Endothelial cell of umbilical vein (primary cell): ENCODE data around the gene MITF. TPM values are rescaled to one million over a fixed set of nuclear protein-coding genes. Genes with fewer than 3 reads are reported as not detected.

Experiments
- BruUV-seq: library from RNA; stranded (reverse); fragments of 400-500 nt; replicated peaks from 2 replicates; lab custom pipeline; 2021; lab: Mats Ljungman, UMichigan
- CTCF ChIA-PET: fragments of 300-600, 350-600 bp; sonication (Branson Sonifier 250); formaldehyde crosslinking; loops from one replicate; lab custom pipeline; 2021; ENCODE audit warnings: antibody characterized with exemption, inconsistent platforms; lab: Charles Lee
- POLR2A ChIA-PET: fragments of 300-600, 350-600 bp; sonication (Branson Sonifier 250); formaldehyde crosslinking; loops from one replicate; lab custom pipeline; 2021; ENCODE audit warnings: antibody characterized with exemption, inconsistent platforms; lab: Charles Lee
- DNase-seq: peaks from one replicate; pipeline ENCODE4 v3.0.0-alpha.2; 2011; ENCODE audit warnings: low read depth, low spot score
- FAIRE-seq: peaks from 2 replicates; lab custom pipeline; 2011; peaks lifted over from hg19 to GRCh38; lab: Jason Lieb, UNC
- H2AFZ ChIP-seq: 2 replicates; pipeline ENCODE4 v1.6.0; 2012; ENCODE audit warnings: low read depth, low read length, control low read depth, inconsistent platforms
- H3K27ac ChIP-seq: 2 replicates; pipeline ENCODE4 v1.5.1; 2011; ENCODE audit warnings: low read depth, mild to moderate bottlenecking, control low read depth, low read length, moderate library complexity; ENCODE audit not compliant: insufficient read depth
- H3K27me3 ChIP-seq, 2 experiments: 2 replicates each; pipeline versions ENCODE4 v1.6.0 to v1.6.1; 2011; ENCODE audit warnings: low read length in 2 of 2, mixed read lengths in 1 of 2; ENCODE audit not compliant: control insufficient read depth in 2 of 2, insufficient read depth in 2 of 2
- H3K36me3 ChIP-seq, 2 experiments: 2 replicates in 1 of 2; 3 replicates in 1 of 2; pipeline ENCODE4 v1.5.1; 2011; ENCODE audit warnings: low read length in 2 of 2, mild to moderate bottlenecking in 1 of 2, moderate library complexity in 1 of 2; ENCODE audit not compliant: control insufficient read depth in 2 of 2, insufficient read depth in 2 of 2; ENCODE audit errors: extremely low read depth in 1 of 2
- H3K4me1 ChIP-seq: 3 replicates; pipeline ENCODE4 v1.5.1; 2011; ENCODE audit warnings: mild to moderate bottlenecking, low read length; ENCODE audit not compliant: control insufficient read depth, insufficient read depth; ENCODE audit errors: extremely low read depth
- H3K4me2 ChIP-seq: 2 replicates; pipeline ENCODE4 v1.6.1; 2011; ENCODE audit warnings: low read length, control low read depth, mixed read lengths; ENCODE audit not compliant: insufficient read depth
- H3K4me3 ChIP-seq, 3 experiments: fragments of 200-600 bp in 1 of 3; sonication (generic), shearing (Covaris generic) in 1 of 3; replicated peaks in 1 of 3; 2 replicates each; pipeline ENCODE4 v1.5.1; 2011 to 2016; ENCODE audit warnings: control low read depth in 3 of 3, low read length in 3 of 3, mild to moderate bottlenecking in 2 of 3, inconsistent platforms in 1 of 3, low read depth in 1 of 3, moderate library complexity in 1 of 3; ENCODE audit not compliant: insufficient read depth in 1 of 3
- H3K79me2 ChIP-seq: 2 replicates; pipeline ENCODE4 v1.6.0; 2012; ENCODE audit warnings: low read length, inconsistent platforms; ENCODE audit not compliant: control insufficient read depth, insufficient read depth
- H3K9ac ChIP-seq: replicated peaks from 2 replicates; pipeline ENCODE3; 2011; ENCODE audit warnings: low read length, control low read depth; ENCODE audit not compliant: insufficient read depth; ENCODE audit errors: extremely low read depth
- H3K9me1 ChIP-seq: replicated peaks from 3 replicates; pipeline ENCODE4 v1.6.0; 2011; ENCODE audit warnings: mild to moderate bottlenecking, low read length; ENCODE audit not compliant: control insufficient read depth, insufficient read depth; ENCODE audit errors: extremely low read depth
- H3K9me3 ChIP-seq: replicated peaks from 2 replicates; pipeline ENCODE4 v1.5.1; 2012; ENCODE audit warnings: low read length, inconsistent platforms; ENCODE audit not compliant: control insufficient read depth, insufficient read depth
- H4K20me1 ChIP-seq: replicated peaks from 2 replicates; pipeline ENCODE3; 2011; ENCODE audit warnings: mild to moderate bottlenecking, low read length; ENCODE audit not compliant: control insufficient read depth, insufficient read depth; ENCODE audit errors: extremely low read depth
- CTCF ChIP-seq, 2 donors: IDR thresholded peaks; 1 replicate in 1 of 2; 2 replicates in 1 of 2; pipeline ENCODE4 v1.5.1; 2011; ENCODE audit warnings: low read length in 2 of 2, mild to moderate bottlenecking in 2 of 2, moderate library complexity in 2 of 2, control low read depth in 1 of 2, inconsistent platforms in 1 of 2, low read depth in 1 of 2; ENCODE audit not compliant: insufficient read depth in 1 of 2; ENCODE audit errors: extremely low read depth in 1 of 2
- EZH2 ChIP-seq: IDR thresholded peaks from 2 replicates; pipeline ENCODE4 v1.6.1; 2012; ENCODE audit warnings: borderline replicate concordance, low read depth, mild to moderate bottlenecking, moderate library complexity, low read length, inconsistent platforms; ENCODE audit not compliant: severe bottlenecking
- FOS ChIP-seq: IDR thresholded peaks from 2 replicates; pipeline ENCODE4 v1.6.1; 2011; ENCODE audit warnings: mild to moderate bottlenecking, low read length, moderate library complexity, borderline replicate concordance; ENCODE audit not compliant: insufficient read depth
- JUN ChIP-seq: IDR thresholded peaks from 2 replicates; pipeline ENCODE4 v1.6.1; 2011; ENCODE audit warnings: borderline replicate concordance, low read depth; ENCODE audit not compliant: insufficient read length, insufficient read depth
- MAX ChIP-seq: IDR thresholded peaks from 2 replicates; pipeline ENCODE4 v1.6.1; 2011; ENCODE audit not compliant: insufficient read depth, insufficient read length
- MYC ChIP-seq: IDR thresholded peaks from one replicate; pipeline ENCODE4 v1.6.1; 2011; ENCODE audit warnings: mild to moderate bottlenecking, low read depth, low read length
- POLR2A ChIP-seq: IDR thresholded peaks from 2 replicates; pipeline ENCODE4 v1.6.1; 2012; ENCODE audit warnings: low read depth, mild to moderate bottlenecking, control low read depth, low read length
- POLR2AphosphoS5 ChIP-seq: IDR thresholded peaks from 2 replicates; pipeline ENCODE4 v1.6.1; 2012; ENCODE audit warnings: low read depth, mild to moderate bottlenecking, control low read depth, low read length, moderate library complexity; ENCODE audit not compliant: insufficient read depth
- dilution Hi-C: fragments of 300-500 bp; cut with MboI; formaldehyde crosslinking; loops from one replicate; pipeline ENCODE4 v1.15.0; 2019; ENCODE audit warnings: low sequenced_read_pairs; ENCODE audit not compliant: extremely low pct_ligation_motif_present
- intact Hi-C: fragments of 100-400 bp; cut with micrococcal nuclease; formaldehyde crosslinking; loops from one replicate; pipeline ENCODE4 v1.10.0; 2022
- polyA plus RNA-seq, 4 experiments: library from polyadenylated mRNA; depleted of rRNA in 3 of 4; stranded (reverse) in 3 of 4; unstranded in 1 of 4; fragments of >200 nt; gene quantifications; 2 replicates each; pipeline versions ENCODE4 v1.2.1 to v1.2.3, GENCODE V29; 2011 to 2012; ENCODE audit warnings: missing spikeins in 1 of 4
- total RNA-seq: library from RNA; stranded (reverse); gene quantifications from 2 replicates; pipeline ENCODE4 v1.2.3, GENCODE V29; 2021

The MITF gene
- total and polyA plus RNA-seq, 2 donors (not counting 3 experiments of a cell fraction or from before 2014, with no cell fraction given): 1.6 to 2.5 TPM

DNA sequence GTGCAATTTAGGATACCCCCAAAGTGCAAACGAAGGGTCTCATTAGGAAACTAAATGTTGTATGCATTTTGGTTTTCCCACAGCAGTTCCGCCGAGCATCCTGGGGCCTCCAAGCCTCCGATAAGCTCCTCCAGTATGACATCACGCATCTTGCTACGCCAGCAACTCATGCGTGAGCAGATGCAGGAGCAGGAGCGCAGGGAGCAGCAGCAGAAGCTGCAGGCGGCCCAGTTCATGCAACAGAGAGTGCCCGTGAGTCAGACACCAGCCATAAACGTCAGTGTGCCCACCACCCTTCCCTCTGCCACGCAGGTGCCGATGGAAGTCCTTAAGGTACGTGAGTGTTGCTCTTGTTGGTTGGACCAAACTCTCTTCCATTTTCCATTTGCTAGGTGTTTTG is 139.8 kb downstream of the MITF start:
- TF ChIP-seq POLR2A (no peak), FOS (no peak), MYC (no peak), CTCF (IDR thresholded peaks at IDR 0.05; ENCODE audit: extremely low read depth in 1 of 2, insufficient read depth in 1 of 2, low read depth in 1 of 2, low read length in 2 of 2) (no peak), JUN (no peak), POLR2AphosphoS5 (no peak)
- ChIA-PET POLR2A (no interaction called here), CTCF (no interaction called here)
- Histone ChIP-seq H2AFZ (no peak overlapping the region), H3K9me1 (no peaks in the 10 kb centered on the region), H3K4me2 (no peak overlapping the region), H3K4me3 (no peak overlapping the region), H3K4me1 (no peaks in the 10 kb centered on the region), H3K36me3 (no peaks in the 10 kb centered on the region), H3K9me3 (no peaks in the 10 kb centered on the region), H3K9ac (no peak overlapping the region), H3K27me3 (no peaks in the 10 kb centered on the region), H3K79me2 (no peaks in the 10 kb centered on the region), H4K20me1 (no peaks in the 10 kb centered on the region), H3K27ac (no peak overlapping the region)
- DNase-seq (no peak), FAIRE-seq (no peak)
- intact Hi-C loops: no loop called here
- no TSS peak for BruUV-seq
- dilution Hi-C loops: no loop called here

GRCh38 chr3:69880069-69880640 is 140.9 kb downstream of the MITF start:
- Histone ChIP-seq H3K9me1 (no peaks in the 10 kb centered on the region), H3K27ac (no peak overlapping the region), H3K9me3 (no peaks in the 10 kb centered on the region), H3K4me3 (no peak overlapping the region), H2AFZ (no peak overlapping the region), H3K27me3 (no peaks in the 10 kb centered on the region), H3K4me1 (no peaks in the 10 kb centered on the region), H3K79me2 (no peaks in the 10 kb centered on the region), H3K36me3 (no peaks in the 10 kb centered on the region), H4K20me1 (no peaks in the 10 kb centered on the region), H3K9ac (no peak overlapping the region), H3K4me2 (no peak overlapping the region)
- TF ChIP-seq CTCF (IDR thresholded peaks at IDR 0.05; ENCODE audit: extremely low read depth in 1 of 2, insufficient read depth in 1 of 2, low read depth in 1 of 2, low read length in 2 of 2) (no peak), MAX (no peak), FOS (no peak), JUN (no peak), MYC (no peak), EZH2 (no peak)
- intact Hi-C loops (no loop called here), dilution Hi-C loops (no loop called here)
- FAIRE-seq (no peak), DNase-seq (no peak)
- BruUV-seq: no TSS peak
- ChIA-PET POLR2A (no interaction called here), CTCF (no interaction called here)
